T-cell (primary cell): Measurements from ENCODE around the gene PPP1R13L. TPM values are rescaled to one million over a fixed set of nuclear protein-coding genes. Genes with fewer than 3 reads are reported as not detected.

Experiments used
- ATAC-seq, 4 experiments: fragments of 200-7000 bp in 3 of 4; fragments of 150-1000 bp in 1 of 4; cut with Tn5 transposase; replicated peaks in 1 of 4; 1 replicate in 3 of 4; 2 replicates in 1 of 4; pipeline ENCODE4 v1.10.0; 2021; ENCODE audit warnings: moderate library complexity in 3 of 4, mild to moderate bottlenecking in 2 of 4, moderate number of reproducible peaks in 1 of 4
- CTCF ChIA-PET, 2 donors: fragments of 300-600 bp; sonication (Branson Sonifier 250); formaldehyde crosslinking; loops; one replicate each; lab custom pipeline; 2022; ENCODE audit warnings: antibody characterized with exemption in 2 of 2; lab: Charles Lee
- POLR2A ChIA-PET, 2 donors: fragments of 300-600 bp; sonication (Branson Sonifier 250); formaldehyde crosslinking; loops; one replicate each; lab custom pipeline; 2022; ENCODE audit warnings: antibody characterized with exemption in 2 of 2; lab: Charles Lee
- DNase-seq, 35 experiments: peaks; one replicate each; pipeline versions ENCODE4 v3.0.0 to v3.0.0-alpha.2; 2013 to 2023
- H3K27ac ChIP-seq: one replicate; pipeline ENCODE4 v1.5.1; 2013; ENCODE audit warnings: low read length
- H3K27me3 ChIP-seq, 2 experiments: replicated peaks in 1 of 2; 1 replicate in 1 of 2; 2 replicates in 1 of 2; pipeline versions ENCODE4 v1.6.1 to v1.7.0; 2013; ENCODE audit warnings: low read length in 1 of 2, mixed read lengths in 1 of 2; ENCODE audit not compliant: control insufficient read depth in 2 of 2, insufficient read depth in 2 of 2; ENCODE audit errors: extremely low read depth in 1 of 2
- H3K36me3 ChIP-seq, 2 donors: 1 replicate in 1 of 2; 2 replicates in 1 of 2; pipeline versions ENCODE4 v1.6.1 to v1.7.0; 2013; ENCODE audit warnings: low read length in 1 of 2; ENCODE audit not compliant: control insufficient read depth in 2 of 2, insufficient read depth in 1 of 2; ENCODE audit errors: extremely low read depth in 1 of 2
- H3K4me1 ChIP-seq, 2 experiments: 1 replicate in 1 of 2; 2 replicates in 1 of 2; pipeline versions ENCODE4 v1.6.1 to v1.7.0; 2013; ENCODE audit warnings: low read length in 2 of 2, mixed read lengths in 1 of 2; ENCODE audit not compliant: insufficient read depth in 2 of 2, control insufficient read depth in 1 of 2; ENCODE audit errors: extremely low read depth in 1 of 2
- H3K4me3 ChIP-seq, 2 donors: 1 replicate in 1 of 2; 2 replicates in 1 of 2; pipeline versions ENCODE4 v1.5.1 to v1.7.0; 2013; ENCODE audit warnings: mild to moderate bottlenecking in 2 of 2, low read length in 1 of 2, moderate library complexity in 1 of 2; ENCODE audit not compliant: control insufficient read depth in 1 of 2; ENCODE audit errors: extremely low read depth in 1 of 2
- H3K9me3 ChIP-seq: 2 replicates; pipeline ENCODE4 v1.7.0; 2013
- H3K27ac Mint-ChIP-seq, 2 donors: one replicate each; pipeline ENCODE4 v1.8.0; 2020 to 2021; ENCODE audit warnings: mild to moderate bottlenecking in 2 of 2, mixed read lengths in 2 of 2
- H3K27me3 Mint-ChIP-seq, 2 donors: one replicate each; pipeline ENCODE4 v1.8.0; 2021 to 2022; ENCODE audit warnings: mixed read lengths in 2 of 2
- H3K36me3 Mint-ChIP-seq: one replicate; pipeline ENCODE4 v1.8.0; 2021; ENCODE audit warnings: mixed read lengths
- H3K4me1 Mint-ChIP-seq, 3 donors: one replicate each; pipeline ENCODE4 v1.8.0; 2020 to 2022; ENCODE audit warnings: mixed read lengths in 3 of 3, mild to moderate bottlenecking in 1 of 3
- H3K4me3 Mint-ChIP-seq, 3 donors: one replicate each; pipeline ENCODE4 v1.8.0; 2020 to 2022; ENCODE audit warnings: mild to moderate bottlenecking in 3 of 3, mixed read lengths in 3 of 3, moderate library complexity in 3 of 3
- H3K9me3 Mint-ChIP-seq, 3 donors: one replicate each; pipeline ENCODE4 v1.8.0; 2020 to 2022; ENCODE audit warnings: mixed read lengths in 3 of 3
- WGBS: methylation state at CpG from one replicate; pipeline ENCODE4 v1.1.5; 2013; ENCODE audit warnings: missing lambda C conversion rate; ENCODE audit not compliant: insufficient coverage; 5-methylcytosine and 5-hydroxymethylcytosine counted together
- total RNA-seq, 35 experiments: library from RNA in 6 of 35; stranded (reverse) in 6 of 35; fragments of 120-200 nt in 1 of 35; gene quantifications; one replicate each; pipeline versions ENCODE4 v1.2.1 to v1.2.4 and lab custom pipeline; 2013 to 2026

PPP1R13L gene, protein sequence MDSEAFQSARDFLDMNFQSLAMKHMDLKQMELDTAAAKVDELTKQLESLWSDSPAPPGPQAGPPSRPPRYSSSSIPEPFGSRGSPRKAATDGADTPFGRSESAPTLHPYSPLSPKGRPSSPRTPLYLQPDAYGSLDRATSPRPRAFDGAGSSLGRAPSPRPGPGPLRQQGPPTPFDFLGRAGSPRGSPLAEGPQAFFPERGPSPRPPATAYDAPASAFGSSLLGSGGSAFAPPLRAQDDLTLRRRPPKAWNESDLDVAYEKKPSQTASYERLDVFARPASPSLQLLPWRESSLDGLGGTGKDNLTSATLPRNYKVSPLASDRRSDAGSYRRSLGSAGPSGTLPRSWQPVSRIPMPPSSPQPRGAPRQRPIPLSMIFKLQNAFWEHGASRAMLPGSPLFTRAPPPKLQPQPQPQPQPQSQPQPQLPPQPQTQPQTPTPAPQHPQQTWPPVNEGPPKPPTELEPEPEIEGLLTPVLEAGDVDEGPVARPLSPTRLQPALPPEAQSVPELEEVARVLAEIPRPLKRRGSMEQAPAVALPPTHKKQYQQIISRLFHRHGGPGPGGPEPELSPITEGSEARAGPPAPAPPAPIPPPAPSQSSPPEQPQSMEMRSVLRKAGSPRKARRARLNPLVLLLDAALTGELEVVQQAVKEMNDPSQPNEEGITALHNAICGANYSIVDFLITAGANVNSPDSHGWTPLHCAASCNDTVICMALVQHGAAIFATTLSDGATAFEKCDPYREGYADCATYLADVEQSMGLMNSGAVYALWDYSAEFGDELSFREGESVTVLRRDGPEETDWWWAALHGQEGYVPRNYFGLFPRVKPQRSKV
- total RNA-seq (10 to 100 TPM in 4 of 5 donors, 1 to 10 TPM in 1; 7.9 to 15.7 (median 12.5) TPM), total RNA-seq (lab: John Stamatoyannopoulos, UW) (1.1 to 7.2 (median 3.3) reads per million in 29 experiments)
- 3.4 TPM for total RNA-seq (2013)

GRCh38 chr19:45404557-45405434 lies at the start of gene PPP1R13L:
Gene PPP1R13L, minus strand, starts transcription at chr19:45405069. Its CDS starts 6,751 bp downstream, at chr19:45398318.
- DNase-seq = peak in 11 of 35 experiments; percentile 16 to 47 (median 29)
- 15% methylated on average over 46 of the region's 46 CpGs for WGBS
- POLR2A ChIA-PET = interaction anchor here in 1 of 2 donors (0.6 kb wide), 1 partner anchor 868 kb away, joined by 4 read pairs; no protein-coding TSS in a partner anchor

GRCh38 chr19:45451850-45452387 lies 47.0 kb upstream of the PPP1R13L start:
- Mint-ChIP-seq H3K27ac (peak overlapping the region; percentile 95 to 97), H3K4me3 (peak overlapping the region; percentile 81 to 95 (median 82)), H3K4me1 (peaks cover 53 to 64% (median 57%) of the 10 kb centered on the region in 3 donors), H3K9me3 (no peaks in the 10 kb centered on the region), H3K36me3 (no peaks in the 10 kb centered on the region), H3K27me3 (no peaks in the 10 kb centered on the region)
- Histone ChIP-seq H3K27me3 (peaks cover 0 to 4% of the 10 kb centered on the region in 2 experiments), H3K4me1 (peaks cover 10 to 61% of the 10 kb centered on the region in 2 experiments), H3K4me3 (no peak overlapping the region), H3K9me3 (no peaks in the 10 kb centered on the region), H3K36me3 (no peaks in the 10 kb centered on the region), H3K27ac (peak overlapping the region; percentile 99)
- ChIA-PET CTCF (interaction anchor here in 1 of 2 donors (1.2 kb wide), 1 partner anchor 15 kb away, joined by 4 read pairs; no protein-coding TSS in a partner anchor), POLR2A (interaction anchor here (1.3 to 4.2 kb wide), 2 partner anchors 15 to 16 kb away, joined by 3 to 59 read pairs; partner anchors contain the start of gene FOSB (in 1 of the 2))
- no peak for ATAC-seq
- no peak for DNase-seq
- WGBS = 57% methylated on average over 5 of the region's 12 CpGs

More at GRCh38 chr19:45404557-45405434, at the start of gene PPP1R13L:
- H3K4me3 ChIP-seq = peak within 1 kb of the TSS; percentile 76 to 92
- peak within 1 kb of the TSS; percentile 84 for H3K27ac ChIP-seq
- no peaks in the 10 kb centered on the region for H3K9me3 Mint-ChIP-seq
- ATAC-seq = peak in 3 of 4 experiments; percentile 2 to 28 (median 2)
- H3K4me3 Mint-ChIP-seq = peak within 1 kb of the TSS; percentile 91 to 98 (median 92)
- CTCF ChIA-PET = interaction anchor here in 1 of 2 donors (1.0 kb wide), 1 partner anchor 74 kb away, joined by 4 read pairs; no protein-coding TSS in a partner anchor
- H3K27ac Mint-ChIP-seq = peak within 1 kb of the TSS; percentile 93 to 95
- peaks cover 0 to under 1% of the 10 kb centered on the region in 2 donors for H3K36me3 ChIP-seq
- H3K27me3 Mint-ChIP-seq = peaks cover 17 to 30% of the 10 kb centered on the region in 2 donors
- H3K4me1 ChIP-seq = peaks cover 3 to 42% of the 10 kb centered on the region in 2 experiments
- peaks cover 0 to 42% of the 10 kb centered on the region in 2 experiments for H3K27me3 ChIP-seq
- H3K9me3 ChIP-seq = no peaks in the 10 kb centered on the region
- no peaks in the 10 kb centered on the region for H3K36me3 Mint-ChIP-seq
- H3K4me1 Mint-ChIP-seq = peaks cover 32 to 47% (median 36%) of the 10 kb centered on the region in 3 donors

DNA sequence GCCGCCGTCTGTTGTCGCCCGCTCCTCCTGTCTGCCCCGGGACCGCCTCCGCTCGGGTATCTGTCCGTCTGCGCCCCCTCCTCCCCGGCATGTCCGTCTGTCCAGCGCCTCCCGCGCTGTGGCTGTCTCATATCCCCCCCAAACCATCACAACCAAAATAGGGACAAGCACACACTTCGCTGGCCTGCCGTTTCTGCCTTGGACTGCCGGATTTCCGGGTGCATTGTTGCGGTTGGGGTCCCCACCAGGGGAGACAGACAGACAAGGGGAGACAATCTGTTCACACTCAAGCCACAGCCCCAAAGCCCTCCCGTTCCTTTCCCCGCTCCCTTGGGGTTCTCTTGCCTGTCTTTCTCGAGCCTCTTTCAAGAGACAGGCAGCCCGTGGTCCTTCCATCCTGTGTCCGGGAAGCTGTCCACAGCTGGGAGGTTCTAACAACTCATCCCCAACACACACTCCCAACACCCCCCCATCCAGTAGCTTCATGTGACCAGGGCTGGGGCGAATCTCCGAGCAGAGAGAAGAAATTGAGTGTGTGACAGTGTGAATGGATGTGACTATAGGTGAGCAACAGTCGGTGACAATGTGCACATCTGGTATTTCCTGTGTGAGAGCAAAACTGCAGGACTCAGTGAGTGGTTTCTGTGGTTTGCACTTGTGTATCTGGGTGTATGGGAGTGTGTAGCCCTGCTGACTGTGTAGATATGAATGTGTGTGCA lies 46.4 kb upstream of the PPP1R13L start:
- H3K4me1 ChIP-seq = peaks cover 8 to 58% of the 10 kb centered on the region in 2 experiments

DNA sequence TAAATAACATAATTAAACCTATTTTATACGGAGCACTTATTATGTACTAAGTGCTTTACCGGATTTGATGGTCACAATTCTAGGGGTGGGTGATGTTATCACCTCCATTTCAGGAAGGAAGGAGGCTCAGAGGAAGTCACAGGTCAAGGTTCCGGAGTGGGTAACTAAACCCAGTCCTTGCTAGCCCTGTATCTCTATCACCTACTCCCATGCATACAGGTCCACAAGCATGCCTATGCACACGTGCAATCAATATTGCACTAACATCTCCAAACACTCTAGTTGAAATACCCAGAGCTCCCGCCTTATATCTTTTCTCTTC lies 45.1 kb upstream of the PPP1R13L start:
- peak in 5 of 35 experiments; percentile 36 to 76 (median 39) for DNase-seq
- ATAC-seq = peak in 3 of 4 experiments; percentile 13 to 35 (median 17)
- CTCF ChIA-PET = interaction anchor here in 1 of 2 donors (1.0 to 1.9 kb wide), 2 partner anchors 10 to 29 kb away, joined by 3 to 9 read pairs; no protein-coding TSS in a partner anchor
- 10% methylated on average over 2 of the region's 5 CpGs for WGBS
- Histone ChIP-seq H3K27ac (peak overlapping the region; percentile 97), H3K4me3 (peak overlapping the region; percentile 56 to 76), H3K27me3 (no peaks in the 10 kb centered on the region), H3K4me1 (peaks cover 4 to 51% of the 10 kb centered on the region in 2 experiments), H3K9me3 (no peaks in the 10 kb centered on the region), H3K36me3 (no peaks in the 10 kb centered on the region)
- Mint-ChIP-seq H3K27ac (peak overlapping the region; percentile 98 to 99), H3K4me3 (peak overlapping the region; percentile 93 to 95 (median 94)), H3K36me3 (no peaks in the 10 kb centered on the region), H3K9me3 (no peaks in the 10 kb centered on the region), H3K27me3 (no peaks in the 10 kb centered on the region), H3K4me1 (peaks cover 49 to 62% (median 50%) of the 10 kb centered on the region in 3 donors)
- POLR2A ChIA-PET = interaction anchor here in 1 of 2 donors (3.0 kb wide), 1 partner anchor 19 kb away, joined by 30 read pairs; the partner anchor contains the start of gene FOSB

More for the DNA sequence above, 46.4 kb upstream of the PPP1R13L start:
- CTCF ChIA-PET = interaction anchor here in 1 of 2 donors (1.2 kb wide), 1 partner anchor 16 kb away, joined by 4 read pairs; no protein-coding TSS in a partner anchor
- ATAC-seq = peak; percentile 38 to 52 (median 41)
- peak overlapping the region; percentile 95 to 97 for H3K27ac Mint-ChIP-seq
- peak in 32 of 35 experiments; percentile 29 to 86 (median 52) for DNase-seq
- H3K9me3 Mint-ChIP-seq = no peaks in the 10 kb centered on the region
- H3K4me1 Mint-ChIP-seq = peaks cover 53 to 63% (median 53%) of the 10 kb centered on the region in 3 donors
- peak overlapping the region; percentile 81 to 95 (median 82) for H3K4me3 Mint-ChIP-seq
- POLR2A ChIA-PET = interaction anchor here (1.3 to 4.2 kb wide), 2 partner anchors 16 to 17 kb away, joined by 3 to 59 read pairs; partner anchors contain the start of gene FOSB (in 1 of the 2)
- WGBS = 0% methylated on average over 26 of the region's 28 CpGs
- peak overlapping the region; percentile 99 for H3K27ac ChIP-seq
- H3K27me3 Mint-ChIP-seq = no peaks in the 10 kb centered on the region
- no peaks in the 10 kb centered on the region for H3K36me3 ChIP-seq
- H3K4me3 ChIP-seq = peak overlapping the region; percentile 69 to 81
- H3K36me3 Mint-ChIP-seq = no peaks in the 10 kb centered on the region
- H3K9me3 ChIP-seq = no peaks in the 10 kb centered on the region
- peaks cover 0 to 4% of the 10 kb centered on the region in 2 experiments for H3K27me3 ChIP-seq
